Progenitor cell of endocrine pancreas (in vitro differentiated cells): Measurements from ENCODE around the gene DLD. TPM values are rescaled to one million over a fixed set of nuclear protein-coding genes. Genes with fewer than 3 reads are reported as not detected.

Source experiments
- DNase-seq: peaks from one replicate; pipeline ENCODE4 v3.0.0; 2021; ENCODE audit warnings: low spot score; ENCODE audit not compliant: unreplicated experiment
- H3K27ac Mint-ChIP-seq: 2 replicates; pipeline ENCODE4 v1.8.0; 2021; ENCODE audit warnings: mild to moderate bottlenecking, moderate library complexity, mixed read lengths
- H3K27me3 Mint-ChIP-seq: 2 replicates; pipeline ENCODE4 v1.8.0; 2021; ENCODE audit warnings: mixed read lengths
- H3K36me3 Mint-ChIP-seq: 2 replicates; pipeline ENCODE4 v1.8.0; 2022; ENCODE audit warnings: mixed read lengths; ENCODE audit not compliant: insufficient read depth
- H3K4me1 Mint-ChIP-seq: 2 replicates; pipeline ENCODE4 v1.8.0; 2021; ENCODE audit warnings: low read depth, mixed read lengths
- H3K4me3 Mint-ChIP-seq: 2 replicates; pipeline ENCODE4 v1.8.0; 2021; ENCODE audit warnings: low read depth, mild to moderate bottlenecking, moderate library complexity, mixed read lengths
- H3K9me3 Mint-ChIP-seq: 2 replicates; pipeline ENCODE4 v1.8.0; 2021; ENCODE audit warnings: low read depth, mixed read lengths
- CTCF ChIP-seq: fragments of 200-600 bp; sonication (generic); IDR thresholded peaks from one replicate; pipeline ENCODE4 v1.5.0; 2021; ENCODE audit warnings: antibody characterized with exemption, mild to moderate bottlenecking; ENCODE audit not compliant: unreplicated experiment
- total RNA-seq: library from RNA; stranded (reverse); gene quantifications from 2 replicates; pipeline ENCODE4 v1.2.1, GENCODE V29; 2021

The DLD gene
- total RNA-seq, 1 donor from 2014 or later: 75.7 TPM

- Mint-ChIP-seq H3K27me3 (no peaks in the 10 kb centered on the region), H3K9me3 (peaks cover 3% of the 10 kb centered on the region), H3K4me3 (no peak overlapping the region), H3K4me1 (peaks cover 2% of the 10 kb centered on the region), H3K36me3 (no peaks in the 10 kb centered on the region), H3K27ac (no peak overlapping the region)
- TF ChIP-seq CTCF: no peak
- no peak for DNase-seq
These were observed 23.0 kb upstream of the DLD start for GRCh38 chr7:107867858-107868466.

GRCh38 chr7:107870427-107871000, 20.5 kb upstream of the DLD start:
- Mint-ChIP-seq H3K27ac (no peak overlapping the region), H3K36me3 (no peaks in the 10 kb centered on the region), H3K4me1 (peaks cover 2% of the 10 kb centered on the region), H3K27me3 (no peaks in the 10 kb centered on the region), H3K4me3 (no peak overlapping the region), H3K9me3 (no peaks in the 10 kb centered on the region)
- DNase-seq: no peak
- TF ChIP-seq CTCF: no peak

- Mint-ChIP-seq H3K9me3 (no peaks in the 10 kb centered on the region), H3K27ac (no peak overlapping the region), H3K4me1 (peaks cover 4% of the 10 kb centered on the region), H3K4me3 (no peak overlapping the region), H3K36me3 (no peaks in the 10 kb centered on the region), H3K27me3 (no peaks in the 10 kb centered on the region)
- no peak for TF ChIP-seq CTCF
- no peak for DNase-seq
These were observed 16.9 kb upstream of the DLD start for GRCh38 chr7:107874111-107874510.

- no peaks in the 10 kb centered on the region for H3K36me3 Mint-ChIP-seq
- H3K27me3 Mint-ChIP-seq: peaks cover 3% of the 10 kb centered on the region
- H3K27ac Mint-ChIP-seq: no peak overlapping the region
- peaks cover 4% of the 10 kb centered on the region for H3K4me1 Mint-ChIP-seq
- TF ChIP-seq CTCF: peak; percentile 79
- H3K4me3 Mint-ChIP-seq: no peak overlapping the region
- DNase-seq: peak; percentile 16
- H3K9me3 Mint-ChIP-seq: no peaks in the 10 kb centered on the region
These were observed 16.2 kb upstream of the DLD start for GRCh38 chr7:107874605-107875446.

- H3K27ac Mint-ChIP-seq: peak overlapping the region; percentile 6
- H3K9me3 Mint-ChIP-seq: no peaks in the 10 kb centered on the region
- no peak overlapping the region for H3K4me3 Mint-ChIP-seq
- H3K36me3 Mint-ChIP-seq: no peaks in the 10 kb centered on the region
- H3K4me1 Mint-ChIP-seq: peaks cover 4% of the 10 kb centered on the region
- DNase-seq: no peak
- TF ChIP-seq CTCF: no peak
- peaks cover 3% of the 10 kb centered on the region for H3K27me3 Mint-ChIP-seq
These were observed 14.1 kb upstream of the DLD start for GRCh38 chr7:107876916-107877315.
